ENCODE results near the gene UGT1A10.

Gene UGT1A10

DNA sequence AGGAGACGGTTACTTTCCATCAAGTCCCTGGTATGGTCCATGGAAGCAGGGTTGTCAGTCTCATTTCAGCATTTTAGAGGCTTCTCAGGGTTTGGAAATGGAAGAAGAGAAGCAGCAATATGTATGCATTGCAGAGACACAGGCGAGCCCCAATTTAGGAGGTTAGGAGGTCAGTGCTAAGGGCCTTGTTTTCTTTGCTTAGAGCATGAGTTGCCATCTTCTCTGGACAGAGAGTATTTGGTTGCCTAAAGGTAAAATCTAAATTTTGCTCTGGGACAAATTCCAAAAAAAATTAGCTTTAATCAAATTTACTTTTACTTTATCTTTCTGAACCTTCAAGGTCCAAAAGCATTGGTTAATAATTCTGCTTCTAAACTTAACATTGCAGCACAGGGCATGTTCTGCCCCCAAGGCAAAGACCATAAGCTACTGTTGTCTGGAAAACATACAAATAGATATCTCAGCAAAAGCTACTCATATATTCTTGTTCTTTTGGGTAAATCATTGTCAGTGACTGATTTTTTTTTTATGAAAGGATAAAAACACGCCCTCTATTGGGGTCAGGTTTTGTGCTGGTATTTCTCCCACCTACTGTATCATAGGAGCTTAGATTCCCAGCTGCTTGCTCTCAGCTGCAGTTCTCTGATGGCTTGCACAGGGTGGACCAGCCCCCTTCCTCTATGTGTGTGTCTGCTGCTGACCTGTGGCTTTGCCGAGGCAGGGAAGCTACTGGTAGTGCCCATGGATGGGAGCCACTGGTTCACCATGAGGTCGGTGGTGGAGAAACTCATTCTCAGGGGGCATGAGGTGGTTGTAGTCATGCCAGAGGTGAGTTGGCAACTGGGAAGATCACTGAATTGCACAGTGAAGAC, 35.3 kb downstream of the UGT1A10 start, which contains the start of gene UGT1A9:
Gene UGT1A9, plus strand, starts transcription at position 609 of the 872 bp plus-strand sequence. Its CDS starts 37 bp downstream, at position 646.
- Mint-ChIP-seq H3K36me3 (no peaks in the 10 kb centered on the region), H3K27me3 (peaks cover 10% of the 10 kb centered on the region), H3K4me1 (no peaks in the 10 kb centered on the region), H3K9me3 (no peaks in the 10 kb centered on the region), H3K4me3 (no peak within 1 kb of the TSS), H3K27ac (no peak within 1 kb of the TSS)
- DNase-seq, result no peak
- CTCF ChIA-PET, result no interaction called here

GRCh38 chr2:233672886-233673285, 36.6 kb downstream of the UGT1A10 start:
- no peak overlapping the region for H3K4me3 Mint-ChIP-seq
- H3K27ac Mint-ChIP-seq, result no peak overlapping the region
- CTCF ChIA-PET, result no interaction called here
- no peak for DNase-seq
- H3K4me1 Mint-ChIP-seq, result no peaks in the 10 kb centered on the region
- peaks cover 10% of the 10 kb centered on the region for H3K27me3 Mint-ChIP-seq
- H3K9me3 Mint-ChIP-seq, result no peaks in the 10 kb centered on the region
- H3K36me3 Mint-ChIP-seq, result no peaks in the 10 kb centered on the region

GRCh38 chr2:233673896-233674295, 37.6 kb downstream of the UGT1A10 start:
- no peak overlapping the region for H3K27ac Mint-ChIP-seq
- no peaks in the 10 kb centered on the region for H3K36me3 Mint-ChIP-seq
- no peaks in the 10 kb centered on the region for H3K4me1 Mint-ChIP-seq
- no peak for DNase-seq
- no peak overlapping the region for H3K4me3 Mint-ChIP-seq
- CTCF ChIA-PET, result no interaction called here
- no peaks in the 10 kb centered on the region for H3K9me3 Mint-ChIP-seq
- peaks cover 10% of the 10 kb centered on the region for H3K27me3 Mint-ChIP-seq

DNA sequence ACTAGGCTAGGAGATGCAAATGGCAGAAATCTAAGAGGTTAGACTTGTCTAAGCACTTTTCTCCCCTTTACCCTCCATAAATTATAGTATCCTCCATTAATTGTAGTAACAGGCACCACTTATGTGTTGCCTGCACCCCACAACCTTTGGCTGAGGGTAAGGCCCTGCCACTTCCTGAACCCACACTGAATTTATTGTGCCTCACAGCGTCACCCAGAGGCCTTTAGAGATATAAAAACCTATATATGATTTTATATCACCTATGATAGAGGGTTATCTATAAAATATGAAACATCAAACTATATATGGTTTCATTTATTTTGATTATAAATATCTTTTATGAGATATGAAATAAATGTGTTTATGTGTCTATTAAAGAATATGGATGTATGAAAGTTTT, 38.1 kb downstream of the UGT1A10 start:
- Mint-ChIP-seq H3K9me3 (no peaks in the 10 kb centered on the region), H3K4me3 (no peak overlapping the region), H3K27ac (no peak overlapping the region), H3K4me1 (no peaks in the 10 kb centered on the region), H3K27me3 (peaks cover 10% of the 10 kb centered on the region), H3K36me3 (no peaks in the 10 kb centered on the region)
- no peak for DNase-seq
- CTCF ChIA-PET, result no interaction called here

DNA sequence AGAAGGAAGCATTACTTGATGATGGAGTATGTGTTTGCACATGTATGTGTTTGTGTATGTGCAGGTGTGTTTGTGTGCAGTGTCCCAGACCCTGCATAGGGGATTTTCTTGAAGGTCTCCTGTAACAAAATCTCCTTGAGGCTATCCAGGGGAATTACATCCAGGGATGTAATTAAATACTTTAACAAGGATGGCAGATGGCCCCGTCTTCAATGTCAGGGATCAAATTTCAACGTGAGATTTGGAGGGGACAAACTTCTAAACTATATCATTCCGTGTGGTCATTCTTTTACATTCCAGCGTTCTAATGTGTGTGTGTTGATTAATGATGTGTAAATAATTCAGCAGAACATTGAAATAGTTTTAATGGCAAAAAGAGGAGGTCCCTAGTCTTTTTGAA, 38.7 kb downstream of the UGT1A10 start:
- H3K27me3 Mint-ChIP-seq, result peaks cover 10% of the 10 kb centered on the region
- CTCF ChIA-PET, result no interaction called here

GRCh38 chr2:233676046-233676445, 39.8 kb downstream of the UGT1A10 start:
- CTCF ChIA-PET, result no interaction called here

More for the DNA sequence above, 38.7 kb downstream of the UGT1A10 start:
- H3K36me3 Mint-ChIP-seq, result no peaks in the 10 kb centered on the region
- no peaks in the 10 kb centered on the region for H3K4me1 Mint-ChIP-seq
- H3K27ac Mint-ChIP-seq, result no peak overlapping the region
- H3K9me3 Mint-ChIP-seq, result no peaks in the 10 kb centered on the region
- DNase-seq, result no peak
- H3K4me3 Mint-ChIP-seq, result no peak overlapping the region

DNA sequence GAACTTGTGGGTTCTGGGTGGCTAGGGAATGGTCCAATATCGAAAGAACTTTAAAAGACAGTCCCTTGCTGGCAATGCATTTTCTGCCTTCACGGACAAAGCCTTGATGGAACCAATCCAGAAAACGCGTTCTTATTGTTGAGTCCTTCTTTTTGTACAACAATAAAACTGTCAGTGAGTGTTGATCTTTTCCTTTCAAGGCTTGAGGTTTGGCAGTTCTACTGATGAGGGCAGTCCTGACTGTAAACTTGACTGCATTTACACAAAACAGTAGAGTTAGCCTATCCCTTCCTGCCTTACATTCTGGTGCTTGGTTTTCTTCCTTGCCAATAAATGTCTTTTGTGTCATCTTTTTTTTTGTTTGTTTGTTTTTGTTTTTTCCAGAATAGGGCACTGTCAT, 42.9 kb downstream of the UGT1A10 start:
- Mint-ChIP-seq H3K36me3 (no peaks in the 10 kb centered on the region), H3K9me3 (no peaks in the 10 kb centered on the region), H3K4me1 (no peaks in the 10 kb centered on the region), H3K27ac (no peak overlapping the region), H3K27me3 (peaks cover 3% of the 10 kb centered on the region), H3K4me3 (no peak overlapping the region)
- CTCF ChIA-PET, result no interaction called here
- DNase-seq, result no peak

More at GRCh38 chr2:233676046-233676445, 39.8 kb downstream of the UGT1A10 start:
- H3K27me3 Mint-ChIP-seq, result peaks cover 10% of the 10 kb centered on the region
- H3K4me3 Mint-ChIP-seq, result no peak overlapping the region
- no peak for DNase-seq
- H3K27ac Mint-ChIP-seq, result no peak overlapping the region
- no peaks in the 10 kb centered on the region for H3K36me3 Mint-ChIP-seq
- no peaks in the 10 kb centered on the region for H3K9me3 Mint-ChIP-seq
- no peaks in the 10 kb centered on the region for H3K4me1 Mint-ChIP-seq

DNA sequence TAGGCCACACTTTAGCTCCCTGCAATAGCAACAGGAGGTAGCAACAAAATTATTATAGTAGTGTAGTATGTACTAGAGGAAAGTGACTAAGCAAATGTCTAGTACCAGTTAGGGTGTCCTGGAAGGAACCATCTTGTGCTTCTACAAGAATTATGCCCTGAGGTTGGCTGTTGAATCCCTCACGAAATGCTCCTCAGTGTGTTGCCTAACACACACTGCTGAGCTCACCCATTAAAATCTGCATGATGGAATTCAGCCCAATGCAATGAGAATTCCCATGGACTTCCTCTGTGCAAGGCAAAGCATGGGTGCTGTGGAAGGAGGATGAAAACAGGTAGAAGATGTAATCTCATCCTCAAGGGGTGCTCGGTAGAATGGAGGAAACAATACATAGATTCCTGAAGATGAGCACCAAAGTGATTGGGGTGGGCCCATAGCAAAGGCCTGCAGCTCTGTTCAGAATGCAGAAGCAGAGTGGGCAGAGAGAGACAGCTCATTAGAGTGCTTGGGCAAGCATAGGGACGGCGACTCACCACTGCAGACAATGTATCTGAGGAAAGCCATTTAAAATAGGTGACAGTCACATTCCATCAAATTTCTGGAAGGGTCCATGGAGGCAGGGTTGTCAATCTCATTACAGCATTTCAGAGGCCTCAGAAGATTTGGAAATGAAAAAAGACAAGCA, 44.3 kb downstream of the UGT1A10 start:
- no peak for DNase-seq
- H3K4me3 Mint-ChIP-seq, result no peak overlapping the region
- peaks cover 3% of the 10 kb centered on the region for H3K27me3 Mint-ChIP-seq
- no peaks in the 10 kb centered on the region for H3K9me3 Mint-ChIP-seq
- no peaks in the 10 kb centered on the region for H3K36me3 Mint-ChIP-seq
- no peak overlapping the region for H3K27ac Mint-ChIP-seq
- no peaks in the 10 kb centered on the region for H3K4me1 Mint-ChIP-seq
- CTCF ChIA-PET, result no interaction called here

- Mint-ChIP-seq H3K9me3 (no peaks in the 10 kb centered on the region), H3K27me3 (peaks cover 5% of the 10 kb centered on the region), H3K4me3 (no peak within 1 kb of the TSS), H3K4me1 (no peaks in the 10 kb centered on the region), H3K27ac (no peak within 1 kb of the TSS), H3K36me3 (no peaks in the 10 kb centered on the region)
- CTCF ChIA-PET, result interaction anchor here (0.6 kb wide), 1 partner anchor 28 kb away, joined by 3 read pairs; no protein-coding TSS in a partner anchor
- DNase-seq, result no peak
Measured at GRCh38 chr2:233681521-233682099, 45.4 kb downstream of the UGT1A10 start, which contains the start of gene UGT1A7. Gene UGT1A7 (plus strand): TSS chr2:233681901. CDS start chr2:233681938, 37 bp downstream.

GRCh38 chr2:233684640-233685039, 48.4 kb downstream of the UGT1A10 start:
- Mint-ChIP-seq H3K9me3 (no peaks in the 10 kb centered on the region), H3K36me3 (no peaks in the 10 kb centered on the region), H3K27me3 (peaks cover 13% of the 10 kb centered on the region), H3K4me1 (no peaks in the 10 kb centered on the region), H3K4me3 (no peak overlapping the region), H3K27ac (no peak overlapping the region)
- no peak for DNase-seq
- CTCF ChIA-PET, result no interaction called here

GRCh38 chr2:233686928-233687327, 50.7 kb downstream of the UGT1A10 start:
- no peaks in the 10 kb centered on the region for H3K9me3 Mint-ChIP-seq
- CTCF ChIA-PET, result no interaction called here
- no peaks in the 10 kb centered on the region for H3K36me3 Mint-ChIP-seq
- H3K4me3 Mint-ChIP-seq, result no peak overlapping the region
- peaks cover 24% of the 10 kb centered on the region for H3K27me3 Mint-ChIP-seq
- no peak for DNase-seq
- H3K27ac Mint-ChIP-seq, result no peak overlapping the region
- no peaks in the 10 kb centered on the region for H3K4me1 Mint-ChIP-seq

GRCh38 chr2:233688341-233688740, 52.1 kb downstream of the UGT1A10 start:
- Mint-ChIP-seq H3K27me3 (peaks cover 24% of the 10 kb centered on the region), H3K36me3 (no peaks in the 10 kb centered on the region), H3K27ac (no peak overlapping the region), H3K4me1 (no peaks in the 10 kb centered on the region), H3K4me3 (no peak overlapping the region), H3K9me3 (no peaks in the 10 kb centered on the region)
- DNase-seq, result no peak
- CTCF ChIA-PET, result no interaction called here

DNA sequence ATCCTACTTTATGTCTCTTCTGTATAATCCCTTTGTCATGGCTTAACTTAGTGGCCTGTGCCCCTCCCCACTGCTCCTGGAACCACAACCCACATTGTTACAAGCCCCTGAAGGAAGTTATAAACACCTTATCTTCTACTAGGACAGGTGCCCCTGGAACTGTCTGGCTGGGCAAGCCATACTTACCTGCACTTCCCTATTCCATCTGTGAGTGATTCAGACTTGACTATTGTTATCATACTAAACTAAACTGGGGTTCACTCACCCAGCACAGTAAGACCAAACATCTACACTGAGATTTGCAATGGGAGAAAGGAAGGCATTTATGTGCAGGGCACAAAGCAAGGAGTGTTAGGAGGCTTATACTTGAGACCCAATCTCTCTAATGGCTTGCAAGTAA, 52.8 kb downstream of the UGT1A10 start:
- Mint-ChIP-seq H3K9me3 (no peaks in the 10 kb centered on the region), H3K36me3 (no peaks in the 10 kb centered on the region), H3K27me3 (peaks cover 28% of the 10 kb centered on the region), H3K4me1 (no peaks in the 10 kb centered on the region), H3K4me3 (no peak overlapping the region), H3K27ac (no peak overlapping the region)
- DNase-seq, result no peak
- CTCF ChIA-PET, result no interaction called here

DNA sequence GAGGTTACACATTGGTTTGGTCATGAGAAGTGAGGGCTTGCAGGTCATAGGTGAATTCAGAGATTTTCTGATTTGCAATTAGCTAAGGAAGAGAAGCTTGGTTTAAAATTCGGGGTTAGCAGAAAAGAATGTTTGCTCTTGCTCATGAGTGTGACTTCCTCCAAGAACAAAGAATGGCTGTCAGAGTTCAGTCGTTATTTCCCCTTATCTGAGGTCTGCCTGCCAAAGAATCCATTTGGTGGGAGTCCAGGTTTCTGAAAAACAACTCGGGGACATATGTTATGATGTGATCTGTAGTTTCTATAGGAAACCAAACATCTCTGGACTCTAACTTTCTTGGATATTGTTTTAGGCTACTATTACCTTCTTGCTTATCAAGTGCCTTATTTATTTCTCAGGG, 53.3 kb downstream of the UGT1A10 start:
- H3K27ac Mint-ChIP-seq, result no peak overlapping the region
- DNase-seq, result no peak
- CTCF ChIA-PET, result no interaction called here
- no peaks in the 10 kb centered on the region for H3K36me3 Mint-ChIP-seq
- H3K4me3 Mint-ChIP-seq, result no peak overlapping the region
- no peaks in the 10 kb centered on the region for H3K9me3 Mint-ChIP-seq
- H3K4me1 Mint-ChIP-seq, result no peaks in the 10 kb centered on the region
- H3K27me3 Mint-ChIP-seq, result peaks cover 28% of the 10 kb centered on the region

Data from activated naive CD4-positive, alpha-beta T cell treated with anti-CD3 and anti-CD28 coated beads, Interleukin-2, amount 10 ng/mL, durations not matched to agents 7 days and 5 days (primary cell).